NCI-H1436 (cell line): ENCODE results near the gene ACTL10.
"Not testable (repeated sequence)": the region's sequence is repeated elsewhere in the genome, so short reads cannot be mapped to it uniquely, and the experiment has no call there.

ENCODE experiments used
- DNase-seq: peaks from one replicate; lab custom pipeline; 2025; lab: John Stamatoyannopoulos, UW

The ACTL10 gene

GRCh38 chr20:33697129-33697528 is 30.4 kb downstream of the ACTL10 start:
- DNase-seq = no peak

DNA sequence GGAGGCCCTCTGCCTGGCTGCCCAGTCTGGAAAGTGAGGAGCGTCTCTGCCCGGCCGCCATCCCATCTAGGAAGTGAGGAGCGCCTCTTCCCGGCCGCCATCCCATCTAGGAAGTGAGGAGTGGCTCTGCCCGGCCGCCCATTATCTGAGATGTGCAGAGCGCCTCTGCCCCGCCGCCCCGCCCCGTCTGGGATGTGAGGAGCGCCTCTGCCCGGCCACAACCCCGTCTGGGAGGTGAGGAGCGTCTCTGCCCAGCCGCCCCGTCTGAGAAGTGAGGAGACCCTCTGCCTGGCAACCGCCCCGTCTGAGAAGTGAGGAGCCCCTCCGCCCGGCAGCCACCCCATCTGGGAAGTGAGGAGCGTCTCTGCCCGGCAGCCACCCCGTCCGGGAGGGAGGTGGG is 32.2 kb downstream of the ACTL10 start:
- not testable (repeated sequence) for DNase-seq

DNA sequence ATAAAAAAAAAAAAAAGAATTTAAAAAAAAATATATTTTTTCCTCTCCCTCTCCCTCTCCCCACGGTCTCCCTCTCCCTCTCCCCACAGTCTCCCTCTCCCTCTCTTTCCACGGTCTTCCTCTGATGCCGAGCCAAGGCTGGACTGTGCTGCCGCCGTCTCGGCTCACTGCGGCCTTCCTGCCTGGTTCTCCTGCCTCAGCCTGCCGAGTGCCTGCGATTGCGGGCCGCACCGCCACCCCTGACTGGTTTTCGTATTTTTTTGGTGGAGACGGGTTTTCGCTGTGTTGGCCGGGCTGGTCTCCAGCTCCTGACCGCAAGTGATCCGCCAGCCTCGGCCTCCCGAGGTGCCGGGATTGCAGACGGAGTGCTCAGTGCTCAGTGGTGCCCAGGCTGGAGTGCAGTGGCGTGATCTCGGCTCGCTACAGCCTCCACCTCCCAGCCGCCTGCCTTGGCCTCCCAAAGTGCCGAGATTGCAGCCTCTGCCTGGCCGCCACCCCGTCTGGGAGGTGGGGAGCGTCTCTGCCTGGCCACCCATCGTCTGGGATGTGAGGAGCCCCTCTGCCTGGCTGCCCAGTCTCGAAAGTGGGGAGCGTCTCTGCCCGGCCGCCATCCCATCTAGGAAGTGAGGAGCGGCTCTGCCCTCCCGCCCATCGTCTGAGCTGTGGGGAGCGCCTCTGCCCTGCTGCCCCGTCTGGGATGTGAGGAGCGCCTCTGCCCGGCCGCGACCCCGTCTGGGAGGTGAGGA is 34.1 kb downstream of the ACTL10 start:
- not testable (repeated sequence) for DNase-seq

GRCh38 chr20:33701629-33702450 is 35.1 kb downstream of the ACTL10 start:
- DNase-seq = no peak

DNA sequence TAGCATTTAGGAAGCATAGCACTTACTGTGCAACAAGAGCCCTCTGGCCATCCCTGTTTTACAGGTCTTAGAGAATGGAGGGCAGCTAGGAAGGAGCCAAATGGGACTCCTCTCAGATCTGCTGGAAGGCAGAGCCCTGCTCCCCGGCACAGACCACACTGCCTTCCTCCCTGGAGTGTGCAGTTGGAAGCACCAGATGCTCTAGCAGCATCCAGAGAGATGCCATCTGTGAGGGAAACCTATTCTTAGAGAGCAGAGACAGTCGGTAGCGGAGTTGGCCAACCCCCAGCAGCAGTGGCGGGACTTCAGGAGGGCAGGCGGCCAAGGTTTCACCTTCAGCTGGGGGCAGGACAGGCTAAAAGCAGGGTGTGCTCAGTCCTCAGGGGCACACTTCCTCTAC is 36.1 kb downstream of the ACTL10 start:
- DNase-seq = no peak

DNA sequence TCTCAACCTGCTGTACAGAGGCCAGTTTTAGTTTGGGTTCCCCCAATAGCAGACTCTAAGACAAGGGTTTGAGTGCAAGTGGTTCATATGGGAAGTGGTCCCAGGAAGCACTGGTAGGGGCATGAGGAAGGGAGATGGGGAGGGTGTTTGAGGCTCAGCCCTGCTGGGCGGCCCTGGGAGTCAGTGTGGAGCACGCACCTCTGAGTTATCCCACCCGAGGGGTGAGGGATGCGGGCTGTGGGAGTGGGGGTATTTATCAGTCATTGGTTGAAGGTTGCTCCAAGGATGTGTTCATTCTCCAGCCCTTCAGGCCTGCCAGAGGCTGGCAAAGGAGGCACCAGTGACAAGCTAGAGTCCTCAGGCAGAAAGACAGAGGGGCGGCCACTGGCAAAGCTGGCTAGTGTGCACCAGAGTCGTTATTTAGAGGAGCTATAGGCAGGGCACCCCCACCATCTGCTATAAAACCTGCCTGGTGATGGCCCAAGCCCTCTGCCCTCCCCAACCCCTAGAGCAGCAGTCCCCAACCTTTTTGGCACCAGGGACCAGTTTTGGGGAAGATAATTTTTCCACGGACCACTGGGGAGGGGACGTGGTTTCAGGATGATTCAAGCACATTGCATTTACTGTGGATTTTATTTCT is 36.9 kb downstream of the ACTL10 start:
- no peak for DNase-seq

DNA sequence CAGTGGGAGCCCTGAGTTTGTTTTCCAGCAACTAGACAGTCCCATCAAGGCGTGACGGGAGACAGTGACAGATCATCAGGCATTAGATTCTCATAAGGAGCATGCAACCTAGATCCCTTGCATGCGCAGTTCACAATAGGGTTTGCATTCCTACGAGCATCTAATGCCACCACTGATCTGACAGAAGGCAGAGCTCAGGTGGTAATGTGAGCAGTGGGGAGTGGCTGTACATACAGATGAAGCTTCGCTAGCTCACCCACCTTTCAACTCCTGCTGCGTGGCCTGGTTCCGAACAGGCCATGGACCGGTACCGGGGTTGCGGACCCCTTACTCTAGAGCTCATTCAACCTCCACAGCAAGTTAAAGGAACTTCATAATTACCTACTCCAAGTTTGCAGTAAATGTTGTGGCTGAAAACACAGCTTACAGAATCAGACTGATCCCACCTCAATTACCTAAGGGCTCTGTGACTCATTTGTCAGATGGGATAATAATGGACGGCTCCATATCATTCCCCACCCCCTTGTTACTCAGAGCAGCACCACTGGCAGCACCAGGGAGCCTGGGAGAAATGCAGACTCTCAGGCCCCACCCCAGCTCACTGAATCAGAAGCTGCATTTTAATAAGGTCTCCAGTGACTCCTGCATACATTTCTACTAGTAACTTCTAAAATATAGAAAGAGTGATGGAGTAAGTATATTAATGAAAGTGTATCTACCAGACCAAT is 37.6 kb downstream of the ACTL10 start:
- DNase-seq = no peak

- no peak for DNase-seq
Measured at GRCh38 chr20:33707668-33708067, 40.9 kb downstream of the ACTL10 start.

- DNase-seq = no peak
Measured at GRCh38 chr20:33709398-33709797, 42.7 kb downstream of the ACTL10 start.

- DNase-seq = no peak
Measured at GRCh38 chr20:33709905-33710541, 43.3 kb downstream of the ACTL10 start.

DNA sequence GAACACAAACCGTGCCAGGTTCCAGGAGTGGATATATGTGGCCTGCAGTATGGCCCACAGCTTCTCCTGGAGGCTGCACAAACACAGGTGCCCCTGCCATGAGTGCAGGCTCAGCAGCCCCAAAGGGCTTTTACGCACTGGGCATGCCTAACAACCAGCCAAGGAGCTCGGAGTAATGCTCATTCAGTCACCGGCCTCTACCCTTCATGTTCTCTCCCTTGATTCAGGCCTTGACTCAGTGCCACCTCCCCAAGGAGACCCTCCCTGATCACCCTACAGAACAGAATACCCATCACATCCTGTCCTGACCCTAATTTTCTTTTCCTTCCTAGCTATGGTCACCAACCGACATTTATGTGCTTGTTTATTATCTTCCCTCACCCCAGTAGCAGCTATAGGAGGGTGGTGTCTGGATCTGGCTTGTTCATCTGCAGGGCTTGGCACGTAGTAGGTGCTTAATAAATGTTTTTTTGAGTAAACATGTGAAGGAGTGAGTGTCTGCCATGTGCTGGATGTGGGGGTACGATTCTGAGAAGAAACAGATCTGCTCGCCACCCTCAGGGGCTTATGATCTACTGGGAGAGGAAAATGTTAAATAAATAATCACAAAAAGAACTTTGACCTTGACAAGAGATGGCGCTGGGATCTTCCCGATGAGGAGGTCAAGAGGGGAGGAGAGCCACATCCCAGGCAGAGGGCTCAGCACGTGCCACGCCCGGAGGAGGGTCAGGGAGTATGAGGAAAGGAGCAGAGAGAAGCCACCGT is 44.1 kb downstream of the ACTL10 start:
- DNase-seq = no peak

DNA sequence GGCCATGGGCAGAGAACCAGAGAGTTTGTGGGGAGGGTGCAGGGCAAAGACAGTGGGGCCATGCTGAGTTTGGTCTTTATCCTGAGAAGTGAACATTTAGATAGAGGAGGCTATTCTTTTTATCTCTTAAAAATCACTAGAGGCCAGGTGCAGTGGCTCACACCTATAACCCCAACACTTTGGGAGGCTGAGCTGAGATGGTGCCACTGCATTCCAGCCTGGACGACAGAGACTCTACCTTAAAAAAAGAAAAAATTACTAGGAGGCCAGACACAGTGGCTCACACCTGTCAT is 44.6 kb downstream of the ACTL10 start:
- no peak for DNase-seq

GRCh38 chr20:33713865-33714367 is 47.2 kb downstream of the ACTL10 start:
- DNase-seq = no peak

GRCh38 chr20:33716498-33716897 is 49.8 kb downstream of the ACTL10 start:
- DNase-seq = no peak
